Measurements from ENCODE around the gene EIPR1.
"Not testable (repeated sequence)": the region's sequence is repeated elsewhere in the genome, so short reads cannot be mapped to it uniquely, and the experiment has no call there.

EIPR1 gene

DNA sequence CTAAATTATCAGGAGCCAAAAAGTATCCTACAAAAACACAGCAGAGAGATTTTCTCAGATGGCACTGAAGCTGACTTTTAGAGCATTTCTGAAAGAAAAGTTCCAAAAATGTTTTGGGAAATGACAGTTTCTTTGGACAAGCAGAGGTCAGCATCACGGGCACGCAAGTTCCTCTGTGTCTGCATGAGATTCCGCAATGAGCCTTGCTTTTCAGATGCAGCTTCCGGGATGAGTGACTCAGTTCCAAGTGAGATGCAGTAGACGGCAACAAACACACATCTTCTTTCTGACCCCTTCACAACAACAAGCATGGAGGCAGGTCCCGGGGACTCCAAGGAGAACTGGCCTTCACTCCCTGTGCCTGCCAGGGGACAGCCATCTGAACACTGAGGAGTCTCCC is 76.6 kb downstream of the EIPR1 start:
- DNase-seq: no peak

DNA sequence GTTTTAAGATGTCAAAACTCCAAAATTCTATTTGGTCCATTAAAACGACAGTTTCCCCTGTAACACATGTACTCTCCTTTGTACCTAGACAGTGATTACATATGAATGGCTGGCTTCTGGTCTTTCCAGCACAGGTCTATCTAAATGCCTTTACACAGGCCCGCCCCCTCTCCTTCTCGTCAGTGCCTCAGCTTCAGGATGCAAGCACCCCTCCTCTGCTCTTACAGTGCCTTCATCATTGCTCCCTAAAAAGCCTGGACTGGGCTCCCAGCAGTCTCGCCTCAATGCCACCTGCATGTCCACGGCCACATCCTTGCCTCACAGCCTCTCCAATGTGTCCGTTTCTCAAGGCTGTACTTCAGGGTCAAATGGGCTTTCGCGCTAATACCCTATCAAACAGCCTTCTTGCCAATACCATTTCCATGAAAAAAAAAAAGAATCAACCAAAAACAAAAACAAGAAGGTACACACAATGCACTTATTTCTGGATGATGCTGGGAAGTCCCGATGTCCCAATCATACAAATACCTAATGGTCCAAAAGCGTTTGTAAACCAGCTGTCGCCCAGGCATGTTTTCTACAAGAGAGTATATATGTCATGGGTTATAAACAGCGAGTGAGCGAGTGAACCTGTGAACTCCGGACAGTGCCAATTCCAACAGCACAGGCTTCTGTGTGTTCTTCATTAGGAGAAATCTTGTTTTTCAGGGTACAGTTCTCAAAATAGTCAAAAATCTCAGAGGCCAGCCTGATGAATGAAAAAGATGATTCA is 77.2 kb downstream of the EIPR1 start:
- no peak for DNase-seq

DNA sequence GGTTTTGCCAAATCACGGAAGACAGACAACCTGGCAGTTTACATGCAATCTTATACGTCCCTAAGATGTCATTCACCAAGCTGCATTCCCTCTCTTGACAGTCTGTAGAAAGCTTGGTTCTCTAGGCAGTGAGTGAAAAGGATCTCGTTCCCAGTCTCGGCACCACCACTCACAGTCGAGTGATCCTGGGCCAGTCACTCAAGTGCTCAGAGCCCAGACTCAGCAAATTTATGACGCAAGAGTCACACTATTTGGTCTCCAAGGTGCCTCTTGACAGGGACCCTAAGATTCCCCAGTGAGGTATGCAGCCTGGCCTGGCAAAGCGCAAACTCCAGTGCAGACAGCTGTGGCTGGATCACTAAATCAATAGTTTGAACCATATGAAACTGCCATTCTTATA is 77.9 kb downstream of the EIPR1 start:
- DNase-seq: no peak

DNA sequence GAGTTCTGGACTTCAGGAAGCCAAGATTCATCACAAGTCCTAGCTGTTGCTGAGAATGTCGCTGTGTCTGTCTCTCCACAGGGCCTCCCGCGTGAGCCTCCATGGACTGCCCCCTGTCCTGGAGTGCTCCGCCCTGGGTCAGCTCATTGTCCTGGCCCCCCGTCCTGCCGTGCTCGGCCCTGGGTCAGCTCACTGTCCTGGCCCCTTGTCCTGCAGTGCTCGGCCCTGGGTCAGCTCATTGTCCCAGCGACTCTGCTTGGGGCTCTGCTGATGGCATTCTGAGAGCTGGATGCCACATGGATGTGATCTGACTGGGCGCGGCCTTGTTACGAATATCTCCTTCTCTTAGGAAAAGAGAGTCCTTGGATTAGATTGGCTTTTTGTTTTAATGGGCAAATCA is 78.5 kb downstream of the EIPR1 start:
- no peak for DNase-seq

DNA sequence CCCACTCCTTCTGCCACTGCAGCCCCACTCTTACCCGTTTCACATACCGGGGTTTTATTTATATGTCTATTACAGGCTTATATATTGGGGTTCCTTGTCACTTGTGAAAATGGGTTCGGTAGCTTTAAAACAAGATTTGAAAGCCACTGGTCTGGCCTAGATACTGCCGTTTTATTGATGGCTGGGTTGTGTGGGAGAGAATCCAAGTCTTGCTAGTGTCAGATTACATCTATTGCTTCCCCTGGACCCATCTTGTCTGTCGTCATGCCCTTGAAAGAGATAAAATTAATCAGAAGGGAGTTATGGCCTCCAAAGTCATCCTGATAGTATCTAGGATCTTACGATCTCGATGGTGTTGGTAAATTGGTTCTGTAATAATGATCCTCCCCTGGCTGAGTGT is 79.4 kb downstream of the EIPR1 start:
- DNase-seq: no peak

- DNase-seq: no peak
Measured at GRCh38 chr2:3297523-3297922, 80.1 kb downstream of the EIPR1 start.

GRCh38 chr2:3296182-3296972 is 81.2 kb downstream of the EIPR1 start:
- DNase-seq: no peak

- DNase-seq: no peak
Measured at GRCh38 chr2:3294493-3294892, 83.1 kb downstream of the EIPR1 start.

DNA sequence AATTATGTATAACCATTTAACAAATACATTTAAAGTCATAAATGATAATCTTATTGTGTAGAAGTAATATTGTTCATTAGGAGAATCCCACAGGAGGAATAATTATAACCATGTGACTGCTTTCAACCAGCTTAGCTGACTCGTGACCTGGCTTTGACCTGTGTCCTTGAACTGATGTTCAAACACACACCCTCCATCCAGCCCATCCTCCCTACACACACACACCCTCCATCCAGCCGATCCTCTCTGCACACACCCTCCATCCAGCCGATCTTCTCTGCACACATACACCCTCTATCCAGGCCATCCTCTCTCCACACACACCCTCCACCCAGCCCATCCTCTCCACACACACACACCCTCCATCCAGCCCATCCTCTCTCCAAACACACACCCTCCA is 83.5 kb downstream of the EIPR1 start:
- no peak for DNase-seq

DNA sequence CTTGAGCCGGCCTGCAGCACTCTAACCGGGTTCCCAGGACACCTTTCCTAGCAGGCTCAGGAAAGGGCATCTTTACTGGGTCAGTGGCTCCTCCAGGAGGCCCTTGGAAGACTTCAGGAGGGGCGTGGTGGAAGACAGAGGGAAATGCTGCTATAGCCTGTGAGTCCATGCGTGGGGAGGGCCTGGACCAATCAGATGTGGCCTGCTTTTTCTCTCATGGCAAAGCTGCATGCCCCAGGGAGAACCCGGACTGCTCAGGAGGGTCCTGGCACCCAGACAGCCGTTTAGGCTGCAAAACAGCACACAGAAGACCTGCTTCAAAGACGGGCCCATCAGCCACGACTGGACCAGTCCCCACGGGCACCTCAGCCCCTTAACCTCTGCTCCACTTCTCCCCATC is 84.4 kb downstream of the EIPR1 start:
- no peak for DNase-seq

GRCh38 chr2:3292416-3292815 is 85.2 kb downstream of the EIPR1 start:
- DNase-seq: no peak

DNA sequence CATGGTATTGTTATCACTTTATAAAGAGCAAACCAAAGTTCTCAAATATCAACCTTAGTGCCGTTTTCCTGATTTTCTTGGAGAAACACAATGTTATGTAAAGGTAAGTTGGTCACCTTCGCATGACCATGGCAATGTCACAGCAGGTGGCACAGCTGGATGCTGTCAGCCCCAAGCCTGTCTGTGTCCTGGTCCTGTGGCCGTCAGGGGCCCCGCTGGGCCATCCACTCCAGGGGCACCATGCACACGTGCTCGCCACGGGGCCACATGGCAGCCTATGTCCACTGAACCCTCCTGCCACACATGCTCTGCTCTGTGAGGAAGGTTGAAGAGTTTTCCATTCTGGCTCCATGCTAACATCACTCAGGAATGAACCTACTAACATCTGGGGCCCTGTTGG is 85.9 kb downstream of the EIPR1 start:
- DNase-seq: no peak

- no peak for DNase-seq
Measured at GRCh38 chr2:3291113-3291512, 86.5 kb downstream of the EIPR1 start.

GRCh38 chr2:3290655-3291054 is 87.0 kb downstream of the EIPR1 start:
- no peak for DNase-seq

DNA sequence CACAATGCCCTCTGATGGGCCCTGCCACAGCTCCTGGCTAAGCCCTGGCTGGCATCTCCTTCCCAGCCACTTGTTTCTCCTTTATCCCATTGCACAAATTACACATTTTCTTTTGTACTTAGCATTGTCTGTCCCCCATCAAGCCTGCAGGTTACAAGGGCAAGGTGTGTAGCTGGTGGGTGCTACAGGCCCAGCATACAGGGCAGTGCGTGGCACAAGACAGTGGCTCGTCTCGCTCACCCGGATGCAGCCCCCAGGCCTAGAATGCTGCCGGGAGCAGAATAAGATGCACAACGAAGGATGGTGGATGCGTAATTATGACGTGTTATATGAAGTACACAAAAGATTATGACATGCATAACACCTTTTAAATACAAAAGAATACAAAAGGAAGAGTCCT is 87.6 kb downstream of the EIPR1 start:
- no peak for DNase-seq

DNA sequence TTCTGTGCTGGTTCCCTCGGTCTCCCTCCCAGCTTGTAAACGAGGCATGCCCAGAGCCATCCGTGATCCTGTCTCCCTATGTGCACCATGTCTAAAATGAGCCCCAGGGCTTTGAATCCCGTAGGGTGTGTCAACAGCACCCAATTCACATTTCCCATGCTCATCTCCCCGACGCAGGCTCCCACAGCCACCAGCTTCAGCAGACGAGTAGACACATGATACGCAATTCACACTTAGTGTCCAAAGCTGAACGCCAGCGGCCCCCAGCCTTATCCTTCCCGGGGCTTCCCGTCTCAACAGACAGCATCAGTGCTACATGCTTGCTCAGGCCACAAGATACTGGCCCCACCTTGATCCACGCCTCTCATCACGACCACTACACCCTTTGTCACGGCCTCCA is 88.1 kb downstream of the EIPR1 start:
- DNase-seq: no peak

GRCh38 chr2:3289171-3289515 is 88.5 kb downstream of the EIPR1 start:
- DNase-seq: no peak

DNA sequence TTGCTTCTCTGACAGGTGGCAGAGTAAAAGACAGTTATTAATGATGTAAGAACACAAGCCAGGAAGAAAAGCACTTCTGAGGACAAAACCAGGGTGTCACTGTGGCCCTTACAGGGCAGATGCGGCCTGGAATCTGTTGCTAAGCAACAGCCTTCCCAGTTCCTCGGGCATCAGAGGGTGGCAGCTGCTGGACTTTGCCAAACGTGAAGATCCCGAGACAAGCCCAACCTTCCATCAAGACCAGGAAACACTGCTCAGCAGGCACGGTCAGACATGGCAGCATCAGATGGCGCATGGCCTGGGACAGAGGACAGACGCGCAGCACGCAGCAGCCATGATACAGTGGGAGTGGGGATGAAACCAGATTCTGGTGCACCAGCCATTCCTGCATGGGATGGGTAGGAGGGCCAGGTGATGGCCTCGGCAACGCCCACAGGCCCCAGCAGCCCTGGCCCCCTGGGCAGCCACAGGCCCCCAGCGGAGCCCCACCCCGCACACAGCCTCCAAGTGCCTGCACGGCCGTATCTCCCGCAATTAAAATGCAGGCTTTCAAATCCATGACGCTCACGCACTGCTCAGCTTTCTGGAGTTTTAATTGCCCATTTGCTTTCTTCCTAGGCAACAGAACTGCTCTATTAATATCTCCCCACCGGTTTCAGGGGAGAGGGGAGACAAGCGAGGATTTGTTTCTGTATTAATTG is 89.0 kb downstream of the EIPR1 start:
- DNase-seq: no peak

DNA sequence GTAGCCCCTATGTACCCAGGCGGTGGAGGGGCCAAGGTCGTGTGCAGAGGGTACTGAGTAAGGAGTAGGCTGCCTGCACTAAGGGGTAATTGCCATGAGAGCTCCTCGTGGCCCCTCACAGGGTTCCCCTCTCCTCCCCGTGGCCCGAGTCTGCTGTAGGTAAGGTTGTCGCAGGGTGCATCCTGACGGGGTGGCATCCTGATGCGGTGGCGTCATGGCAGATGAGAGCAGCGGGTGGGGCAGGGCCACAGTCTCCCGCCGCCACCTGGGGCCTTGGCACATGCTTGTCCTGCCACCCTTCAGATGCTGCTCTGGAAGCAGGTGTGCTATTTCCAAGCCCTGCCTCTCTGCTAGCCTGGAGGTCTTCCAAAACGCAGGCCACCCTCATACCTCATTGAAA is 89.7 kb downstream of the EIPR1 start:
- no peak for DNase-seq

- not testable (repeated sequence) for DNase-seq
Measured at GRCh38 chr2:3286646-3287036, 91.0 kb downstream of the EIPR1 start.

DNA sequence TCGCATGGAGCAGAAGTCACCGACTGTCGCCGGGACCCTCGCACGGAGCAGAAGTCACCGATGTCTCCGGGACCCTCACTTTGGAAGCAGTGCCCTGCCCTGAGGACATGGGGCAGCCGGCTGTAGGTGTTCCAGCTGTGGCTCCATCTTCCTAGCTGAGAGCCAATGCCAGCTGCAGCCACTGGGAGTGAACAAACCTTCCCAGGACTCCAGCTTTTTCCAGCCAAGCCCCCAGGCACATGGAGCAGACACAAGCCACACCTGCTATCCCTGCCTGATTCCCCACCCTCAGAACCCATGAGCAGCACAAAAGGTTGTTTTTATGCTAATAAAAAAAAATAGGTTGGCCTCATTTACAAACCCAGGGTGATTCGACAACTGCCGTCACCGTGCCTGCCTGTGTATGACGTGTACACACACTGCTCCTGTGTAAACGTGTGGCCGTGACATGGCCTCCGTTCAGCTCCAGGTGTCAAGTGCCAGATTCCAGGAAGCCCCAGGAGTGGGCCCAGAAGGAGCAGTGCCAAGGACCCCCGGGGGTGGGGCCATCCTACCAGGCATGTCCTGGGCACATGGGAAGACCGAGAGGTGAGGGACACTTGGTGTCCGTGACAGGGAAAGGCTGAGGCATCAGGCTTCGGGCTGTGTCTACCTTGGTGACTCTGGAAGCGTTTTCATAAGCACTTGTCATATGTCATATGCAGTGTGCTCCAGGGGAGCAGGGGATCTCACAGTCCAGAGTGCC is 91.5 kb downstream of the EIPR1 start:
- DNase-seq: no peak

- DNase-seq: no peak
Measured at GRCh38 chr2:3284657-3285630, 92.7 kb downstream of the EIPR1 start.
